Adrenal gland (tissue), 5 donors: Measurements from ENCODE around the gene ZNF521.

Experiments
- POLR2A ChIP-seq, 2 donors: fragments of 450-650 bp; IDR thresholded peaks; one replicate each; pipeline ENCODE4 v1.6.1; 2017; ENCODE audit warnings: antibody characterized with exemption in 2 of 2, mild to moderate bottlenecking in 2 of 2, moderate library complexity in 1 of 2
- TF ChIP-seq, protein P1 (sequence below), 6 experiments: fragments of 450-650 bp in 4 of 6; fragments of 200-600 bp in 2 of 6; sonication (generic) in 1 of 6; IDR thresholded peaks; 1 replicate in 5 of 6; 2 replicates in 1 of 6; pipeline versions ENCODE4 v1.5.1 to v1.8.0; 2016 to 2021; ENCODE audit warnings: antibody characterized with exemption in 6 of 6, mild to moderate bottlenecking in 2 of 6, moderate library complexity in 1 of 6
- donor health status: DM: no; HTN: no; CAD: no.

DNA sequence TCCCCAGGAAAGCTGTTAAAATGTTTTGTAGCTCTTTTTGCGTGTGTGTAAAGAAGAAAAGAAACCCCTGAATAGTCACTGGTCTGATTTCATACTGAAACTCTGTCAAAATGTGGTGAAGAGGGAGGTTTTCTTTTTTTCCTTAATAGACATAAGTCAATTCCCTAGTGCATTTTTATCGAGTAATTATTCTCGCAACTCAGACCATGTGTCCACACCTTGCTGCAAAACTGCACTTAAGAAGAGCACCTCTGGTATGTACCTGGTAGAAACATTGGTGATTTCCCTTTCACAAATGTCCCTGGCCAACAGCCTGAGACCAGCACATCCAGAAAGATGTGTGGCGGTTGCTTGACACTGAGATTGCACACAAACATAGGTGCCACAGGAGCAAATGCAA lies 159.9 kb downstream of the ZNF521 start:
- TF ChIP-seq, protein P1, sequence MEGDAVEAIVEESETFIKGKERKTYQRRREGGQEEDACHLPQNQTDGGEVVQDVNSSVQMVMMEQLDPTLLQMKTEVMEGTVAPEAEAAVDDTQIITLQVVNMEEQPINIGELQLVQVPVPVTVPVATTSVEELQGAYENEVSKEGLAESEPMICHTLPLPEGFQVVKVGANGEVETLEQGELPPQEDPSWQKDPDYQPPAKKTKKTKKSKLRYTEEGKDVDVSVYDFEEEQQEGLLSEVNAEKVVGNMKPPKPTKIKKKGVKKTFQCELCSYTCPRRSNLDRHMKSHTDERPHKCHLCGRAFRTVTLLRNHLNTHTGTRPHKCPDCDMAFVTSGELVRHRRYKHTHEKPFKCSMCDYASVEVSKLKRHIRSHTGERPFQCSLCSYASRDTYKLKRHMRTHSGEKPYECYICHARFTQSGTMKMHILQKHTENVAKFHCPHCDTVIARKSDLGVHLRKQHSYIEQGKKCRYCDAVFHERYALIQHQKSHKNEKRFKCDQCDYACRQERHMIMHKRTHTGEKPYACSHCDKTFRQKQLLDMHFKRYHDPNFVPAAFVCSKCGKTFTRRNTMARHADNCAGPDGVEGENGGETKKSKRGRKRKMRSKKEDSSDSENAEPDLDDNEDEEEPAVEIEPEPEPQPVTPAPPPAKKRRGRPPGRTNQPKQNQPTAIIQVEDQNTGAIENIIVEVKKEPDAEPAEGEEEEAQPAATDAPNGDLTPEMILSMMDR (IDR thresholded peaks at IDR 0.05): no peak
- TF ChIP-seq POLR2A (IDR thresholded peaks at IDR 0.05): no peak
